Ramos (cell line): Measurements from ENCODE around the gene KCNK17.

Experiments used
- in situ Hi-C: fragments of 300-500 bp; cut with MboI; formaldehyde crosslinking; loops from one replicate; pipeline ENCODE4 v1.14.3; 2022; ENCODE audit warnings: low sequenced_read_pairs; ENCODE audit not compliant: unreplicated experiment

KCNK17 gene

DNA sequence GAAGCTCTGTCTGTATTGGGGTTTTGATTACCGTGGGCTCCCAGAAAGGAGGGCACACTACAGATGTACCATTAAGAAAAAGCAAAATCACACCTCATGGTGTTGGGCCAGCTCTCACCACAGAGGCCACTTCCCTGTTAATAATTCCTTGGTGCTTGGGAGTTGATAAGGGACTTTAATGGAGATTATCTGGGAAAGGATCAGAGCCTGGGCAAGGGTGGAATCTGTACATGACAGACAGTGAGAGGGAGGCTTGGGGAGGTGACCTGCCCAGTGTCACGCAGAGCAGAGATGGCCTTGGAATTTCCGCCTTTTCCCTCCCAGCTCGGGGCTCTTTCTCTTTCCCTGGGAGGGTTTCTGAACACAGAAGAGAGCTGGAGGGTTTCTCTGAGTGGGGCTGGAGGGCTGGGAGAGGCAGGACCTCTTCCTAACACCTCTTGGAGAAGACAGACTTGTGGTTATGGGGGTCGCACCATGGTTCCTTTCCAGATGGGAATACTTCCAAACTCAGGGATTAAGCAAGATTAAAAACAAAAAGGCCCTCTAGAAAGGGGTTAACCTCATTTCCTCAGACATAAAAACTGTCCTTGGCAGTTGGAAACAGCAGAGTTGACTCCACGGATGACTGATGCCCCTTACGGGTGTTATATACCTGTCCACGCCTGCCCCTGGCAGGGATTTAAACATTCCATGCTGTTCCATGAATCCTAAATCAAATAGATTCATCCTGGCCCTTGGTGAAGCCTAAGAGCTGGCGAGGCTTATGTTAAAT is 25.1 kb upstream of the KCNK17 start:
- in situ Hi-C loops: no loop called here

DNA sequence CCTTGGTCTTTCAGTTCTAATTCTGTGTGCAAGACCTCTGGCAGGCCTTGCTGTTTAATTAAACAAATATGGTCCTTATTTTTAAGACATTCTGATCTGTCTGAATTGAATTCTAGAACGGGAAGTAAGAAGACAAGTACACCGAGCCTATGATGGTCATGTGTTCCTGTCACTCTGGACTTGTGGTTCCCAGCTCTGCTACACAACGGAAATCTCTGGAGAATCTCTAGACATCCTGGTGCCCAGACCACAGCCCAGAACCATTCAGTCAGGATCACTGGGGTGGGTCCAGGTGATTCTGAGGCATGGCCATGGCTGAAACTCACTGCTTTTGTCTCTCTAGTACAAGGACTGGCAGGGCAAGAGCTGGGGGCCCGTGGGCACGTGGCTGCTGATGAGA is 24.2 kb upstream of the KCNK17 start:
- in situ Hi-C loops: no loop called here

DNA sequence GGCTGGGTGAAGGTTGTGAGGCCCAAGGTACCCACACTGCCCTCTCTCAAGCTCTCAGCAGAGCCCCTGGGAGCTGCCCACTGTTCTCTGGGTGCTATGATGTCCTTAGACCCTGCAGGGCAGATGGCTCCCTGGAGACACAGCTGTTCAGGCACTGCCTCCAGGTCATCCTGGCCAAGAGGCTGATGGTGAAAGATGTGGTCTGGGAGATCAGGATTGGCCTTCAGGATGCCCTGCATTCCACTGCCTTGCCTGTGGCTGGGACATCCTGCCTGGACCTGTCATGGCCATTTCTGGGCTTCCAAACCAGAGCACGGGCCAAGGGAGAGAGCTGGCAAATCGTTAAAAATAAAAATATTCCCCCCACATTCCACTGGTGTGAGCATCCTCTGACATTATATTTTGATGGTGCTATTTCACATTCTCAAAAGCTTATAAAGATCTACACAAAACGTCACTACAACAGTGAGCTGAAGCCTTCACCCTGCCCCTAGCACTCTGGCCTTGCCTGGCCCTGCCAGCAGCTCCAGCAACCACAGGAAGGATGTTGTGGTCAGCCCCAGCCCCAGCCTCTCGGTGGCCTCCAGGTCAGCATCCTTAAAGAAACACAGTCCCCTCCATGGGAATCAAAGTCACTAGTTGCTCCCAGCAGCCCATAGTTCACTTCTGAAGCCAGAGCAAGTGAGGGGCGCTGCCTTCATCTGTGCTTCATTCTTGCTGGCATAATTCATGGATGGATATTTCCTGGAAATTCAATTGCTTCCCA is 21.7 kb upstream of the KCNK17 start:
- in situ Hi-C loops: no loop called here

DNA sequence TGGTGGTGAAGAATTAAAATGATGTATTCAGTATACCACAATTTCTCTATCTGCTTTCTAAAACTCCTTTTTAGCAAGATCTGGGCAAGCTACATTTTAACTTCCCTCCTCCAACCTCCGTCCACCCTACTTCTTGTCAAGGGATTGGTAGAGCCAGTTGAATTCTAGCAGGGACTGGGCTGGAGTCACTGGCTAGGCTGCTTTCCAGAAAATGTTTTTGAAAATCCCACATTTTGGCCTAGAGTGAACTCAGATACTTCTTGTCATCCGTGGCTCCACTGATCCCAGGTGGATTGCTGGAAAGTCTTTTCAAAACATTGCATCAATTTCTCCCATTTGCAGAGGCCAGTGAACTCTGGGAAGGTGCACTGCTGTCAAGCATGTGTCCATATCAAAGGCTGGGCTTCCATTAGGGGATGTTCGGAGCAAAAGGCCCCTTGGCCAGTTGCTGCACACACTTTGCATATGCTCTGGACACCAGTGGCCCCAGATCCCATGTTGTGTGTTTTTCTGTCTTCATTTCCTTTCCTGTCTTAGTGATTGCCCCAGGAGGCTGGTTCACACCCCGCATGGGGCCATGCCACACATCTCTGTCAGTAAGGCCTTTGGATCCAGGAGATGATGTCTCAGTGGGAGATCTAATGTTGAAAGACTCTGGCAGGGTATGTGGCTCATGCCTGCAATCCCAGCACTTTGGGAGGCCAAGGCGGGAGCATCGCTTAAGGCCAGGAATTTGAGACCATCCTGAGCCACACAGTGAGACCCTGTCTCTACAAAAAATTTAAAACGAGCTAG is 19.6 kb upstream of the KCNK17 start:
- in situ Hi-C loops: no loop called here

DNA sequence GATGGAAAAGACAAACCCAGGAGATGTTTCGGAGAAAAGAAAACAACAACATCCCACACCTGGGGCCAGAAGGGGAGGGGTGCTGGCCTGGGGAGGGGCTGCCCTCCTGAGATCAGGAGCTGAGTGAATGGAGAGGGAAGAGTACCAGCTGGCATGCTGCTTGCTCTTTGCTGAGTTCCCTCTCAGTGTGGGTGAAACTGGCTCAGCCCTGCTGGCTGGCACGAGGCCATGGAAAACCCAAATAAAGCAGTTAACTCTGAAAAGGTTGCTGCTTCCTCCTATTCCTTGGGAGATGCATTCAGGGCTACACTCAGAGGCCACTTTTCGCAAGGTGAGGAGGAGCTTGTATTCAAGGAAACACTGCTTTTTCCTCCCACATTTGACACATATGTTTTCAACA is 16.3 kb upstream of the KCNK17 start:
- in situ Hi-C loops: no loop called here

DNA sequence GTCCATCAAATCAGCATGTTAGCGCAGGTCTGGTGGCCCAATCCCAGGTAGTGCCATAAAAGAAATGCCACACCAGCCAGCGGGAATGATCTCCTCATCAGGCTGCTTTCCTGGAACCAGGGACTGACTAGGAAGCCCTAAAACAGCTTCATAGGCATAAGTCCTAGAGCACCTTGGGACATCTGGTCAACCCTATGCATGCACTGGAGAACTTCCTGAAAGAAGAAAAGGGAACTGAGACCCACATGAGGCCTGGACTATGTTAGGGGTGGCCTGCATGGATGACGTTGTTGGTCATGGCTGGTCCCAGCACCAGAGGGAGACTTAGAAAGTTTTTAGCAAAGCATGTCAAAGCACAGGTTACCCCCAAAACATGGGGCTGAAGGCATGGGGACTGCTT is 15.8 kb upstream of the KCNK17 start:
- in situ Hi-C loops: no loop called here

DNA sequence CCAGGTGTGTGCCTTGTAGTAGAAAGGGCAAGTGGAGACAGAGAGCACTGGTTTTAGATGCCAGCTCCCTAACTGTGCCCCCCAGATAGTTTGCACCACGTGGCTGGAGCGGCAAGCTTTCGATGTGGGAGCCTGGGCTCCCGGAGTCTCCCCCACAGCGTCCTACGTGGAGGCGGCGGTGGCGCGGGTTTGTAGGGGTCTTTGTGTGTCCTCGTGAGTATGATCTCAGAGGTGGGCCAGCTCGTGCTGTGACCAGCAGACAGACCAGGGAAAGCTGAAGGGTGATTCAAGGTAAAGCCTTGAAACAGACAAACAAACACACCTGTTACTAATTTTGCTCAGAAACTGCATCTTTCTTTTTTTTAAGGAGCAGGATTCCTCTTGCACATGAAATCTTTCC is 13.8 kb upstream of the KCNK17 start:
- in situ Hi-C loops: no loop called here

DNA sequence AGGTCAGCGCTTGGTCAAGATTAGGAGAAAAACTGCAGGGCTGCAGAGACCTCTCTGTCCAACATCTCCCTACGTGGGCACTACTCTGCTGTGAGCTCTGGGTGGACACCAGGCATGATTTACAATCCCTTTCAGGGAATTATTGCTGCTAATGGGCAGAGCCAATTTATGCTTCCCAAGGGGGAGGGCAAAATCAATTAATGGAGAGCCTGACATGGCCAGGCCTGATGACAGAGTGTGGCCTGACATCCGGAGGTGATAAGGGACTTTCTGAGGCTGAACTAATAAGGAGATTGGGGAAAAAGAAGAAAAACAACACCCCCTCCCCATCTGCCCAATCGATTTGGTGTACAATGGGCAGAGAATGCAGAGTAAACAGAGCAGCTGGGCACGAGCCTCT is 13.3 kb upstream of the KCNK17 start:
- in situ Hi-C loops: no loop called here

DNA sequence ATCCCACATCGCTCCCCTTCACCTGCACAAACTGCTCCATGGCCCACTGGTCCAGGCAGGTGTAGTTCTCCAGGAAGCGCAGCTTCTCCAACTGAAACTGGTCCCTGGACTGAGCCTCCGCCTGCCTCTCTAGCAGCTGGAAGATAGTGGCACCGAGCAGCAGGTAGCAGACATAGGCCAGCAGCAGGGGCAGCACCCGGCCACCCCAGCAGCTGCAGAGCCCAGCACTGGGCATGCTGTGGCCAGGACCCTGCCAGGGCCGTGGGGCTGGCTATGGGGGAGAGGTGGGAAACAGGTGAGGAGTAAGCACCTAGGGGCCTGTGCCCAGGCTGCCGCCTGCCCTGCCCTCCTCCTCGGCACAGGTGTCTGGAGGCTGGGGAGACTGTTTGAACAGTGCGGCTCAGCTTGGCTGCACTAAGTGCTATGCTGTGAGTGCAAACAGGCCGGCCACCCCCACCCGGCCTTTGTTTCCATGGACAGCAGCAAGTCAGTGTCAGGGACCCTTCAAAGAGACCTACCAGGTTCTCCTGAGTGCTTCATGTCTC is 8.2 kb upstream of the KCNK17 start, which contains the start of gene KCNK16:
KCNK16 (minus strand) TSS at position 397 of the 545 bp plus-strand sequence; CDS start at position 235, 162 bp downstream.
- in situ Hi-C loops: no loop called here

DNA sequence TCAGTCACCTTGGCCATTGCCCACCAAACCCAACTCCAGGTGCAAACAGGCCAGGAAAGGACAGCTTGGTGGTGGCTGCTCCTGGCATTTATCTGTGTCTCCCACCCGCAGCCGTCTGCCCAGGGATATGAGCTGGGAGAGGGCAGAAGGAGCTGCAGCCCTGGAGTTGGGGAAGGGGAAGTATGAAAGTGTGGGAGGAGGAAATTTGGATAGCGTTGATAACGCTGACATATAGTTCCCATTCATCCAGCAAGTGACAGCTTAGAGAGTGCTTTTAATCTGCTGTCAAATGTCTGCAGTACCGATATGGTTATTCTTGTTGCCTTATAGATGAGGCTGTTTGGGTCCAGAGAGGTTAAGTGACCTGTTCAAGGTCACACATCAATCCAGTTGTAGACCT is 7.5 kb upstream of the KCNK17 start:
- in situ Hi-C loops: no loop called here

DNA sequence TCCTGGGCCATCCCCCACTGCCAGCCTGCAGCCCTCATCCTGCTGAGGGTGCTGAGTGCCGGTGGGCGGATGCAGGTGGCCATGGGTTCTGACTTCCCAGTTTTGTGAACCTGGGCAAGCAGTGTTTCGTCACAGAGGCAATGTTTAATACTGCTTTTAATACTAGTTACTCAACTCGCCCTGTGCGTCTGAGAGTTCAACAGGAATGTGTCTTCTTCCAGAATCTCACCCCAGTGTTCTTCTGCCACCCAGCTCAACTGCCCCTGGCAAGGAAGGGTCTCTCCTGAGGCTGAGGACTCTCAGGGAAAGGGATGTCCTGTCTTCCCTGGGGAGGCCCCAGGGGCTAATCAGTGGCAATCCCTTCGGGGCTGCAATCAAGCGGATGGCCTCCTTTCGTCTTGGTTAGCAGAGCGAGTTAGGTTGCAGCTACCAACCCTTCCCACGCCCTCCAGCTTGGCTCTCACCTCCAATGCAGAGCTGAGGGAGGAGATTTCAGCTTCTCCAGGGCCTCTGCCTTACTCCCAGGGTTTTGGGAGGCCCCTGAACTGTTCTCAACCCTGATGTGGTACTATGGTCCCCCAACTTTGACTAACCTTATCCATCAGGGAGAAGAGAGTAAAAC is 6.3 kb upstream of the KCNK17 start:
- in situ Hi-C loops: no loop called here

DNA sequence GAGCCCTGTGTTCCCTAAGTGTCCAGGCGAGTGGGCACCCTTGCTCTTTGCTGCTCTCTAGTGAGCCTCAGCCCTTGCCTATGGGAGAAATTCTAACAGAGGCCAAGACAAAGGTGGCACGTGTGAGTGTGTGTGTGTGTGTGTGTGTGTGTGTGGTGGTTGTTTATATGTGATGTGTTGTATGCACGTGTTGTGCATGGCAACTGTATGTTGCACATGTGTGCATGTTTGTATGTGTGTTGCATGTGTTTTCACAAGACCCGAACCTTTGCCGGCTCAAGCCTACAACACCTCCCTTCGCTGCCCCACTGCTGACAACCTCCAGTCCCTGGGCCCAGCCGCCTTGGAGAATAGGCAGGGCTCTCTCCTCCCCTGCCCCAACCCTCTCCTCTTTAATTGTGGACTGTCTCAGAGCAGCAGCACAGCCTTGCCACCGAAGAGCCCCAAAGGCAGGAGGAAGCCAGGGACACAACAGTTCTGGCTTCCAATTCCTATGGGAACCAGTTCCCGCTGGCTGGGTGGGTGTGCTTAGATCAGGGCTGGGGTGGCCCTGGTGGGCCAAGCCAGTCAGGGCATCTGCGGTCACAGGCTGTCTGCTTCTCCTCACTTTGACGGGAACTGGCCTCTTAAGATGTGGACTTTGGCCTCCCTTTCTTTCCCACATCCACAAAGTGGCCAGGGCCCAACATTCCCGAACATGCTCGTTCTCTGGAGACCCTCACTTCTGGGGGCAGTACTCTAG is 5.6 kb upstream of the KCNK17 start:
- in situ Hi-C loops: no loop called here

DNA sequence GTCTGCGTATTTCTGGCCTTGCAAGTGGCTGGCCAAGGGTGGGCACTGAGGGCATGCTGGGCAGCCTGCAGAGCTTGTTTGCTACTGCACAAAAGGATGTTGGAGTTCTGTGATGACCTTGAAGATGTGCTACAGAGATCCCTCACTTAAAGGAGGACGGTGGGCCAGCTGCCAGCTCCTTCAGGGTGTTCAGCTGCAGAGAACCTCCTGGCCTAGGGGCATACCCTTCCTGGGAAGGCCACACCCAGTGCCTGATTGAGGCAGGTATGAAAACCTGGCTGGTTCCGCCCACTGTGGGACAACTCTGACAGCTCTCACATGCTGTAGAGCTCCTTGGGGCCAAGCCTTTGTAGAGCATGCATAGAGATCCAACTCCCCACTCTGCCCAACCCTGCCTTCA is 3.0 kb upstream of the KCNK17 start:
- in situ Hi-C loops: no loop called here

DNA sequence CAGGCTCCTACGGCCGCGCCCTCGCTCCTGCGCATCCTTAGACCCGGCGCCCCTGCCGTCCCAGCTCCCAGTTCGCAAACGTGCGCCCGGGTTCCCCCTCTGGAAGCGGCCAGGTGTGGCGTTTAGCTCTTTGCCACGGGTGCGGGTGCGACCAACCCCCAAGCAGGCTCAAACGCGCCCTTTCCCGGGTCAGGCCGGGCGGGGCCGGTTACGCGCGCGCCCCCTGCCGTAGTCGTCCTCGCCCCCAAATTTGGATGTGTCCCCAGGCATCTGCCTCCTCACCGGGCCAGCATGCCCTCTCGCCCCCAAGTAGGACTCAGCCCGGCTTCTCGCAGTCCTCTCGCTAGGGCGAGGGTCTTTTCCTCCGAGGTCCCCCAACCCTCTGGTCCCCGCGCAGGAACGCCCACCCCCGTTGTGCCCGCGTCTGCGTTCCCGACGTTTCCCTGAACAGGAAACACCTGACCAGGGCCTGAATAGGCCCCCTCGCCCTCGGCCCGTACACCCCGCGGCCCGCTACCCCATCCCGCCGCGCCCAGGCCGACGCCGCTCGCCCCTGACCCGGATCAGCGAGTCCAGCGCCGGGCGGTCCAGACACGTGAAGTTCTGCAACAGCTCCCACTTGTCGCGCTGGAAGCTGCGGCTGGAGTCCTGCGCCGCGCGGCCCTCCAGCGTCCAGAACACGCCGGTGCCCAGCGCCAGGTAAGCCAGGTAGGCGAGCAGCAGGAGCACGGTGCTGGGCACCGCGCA is 520 bp downstream of the KCNK17 start:
- in situ Hi-C loops: no loop called here

DNA sequence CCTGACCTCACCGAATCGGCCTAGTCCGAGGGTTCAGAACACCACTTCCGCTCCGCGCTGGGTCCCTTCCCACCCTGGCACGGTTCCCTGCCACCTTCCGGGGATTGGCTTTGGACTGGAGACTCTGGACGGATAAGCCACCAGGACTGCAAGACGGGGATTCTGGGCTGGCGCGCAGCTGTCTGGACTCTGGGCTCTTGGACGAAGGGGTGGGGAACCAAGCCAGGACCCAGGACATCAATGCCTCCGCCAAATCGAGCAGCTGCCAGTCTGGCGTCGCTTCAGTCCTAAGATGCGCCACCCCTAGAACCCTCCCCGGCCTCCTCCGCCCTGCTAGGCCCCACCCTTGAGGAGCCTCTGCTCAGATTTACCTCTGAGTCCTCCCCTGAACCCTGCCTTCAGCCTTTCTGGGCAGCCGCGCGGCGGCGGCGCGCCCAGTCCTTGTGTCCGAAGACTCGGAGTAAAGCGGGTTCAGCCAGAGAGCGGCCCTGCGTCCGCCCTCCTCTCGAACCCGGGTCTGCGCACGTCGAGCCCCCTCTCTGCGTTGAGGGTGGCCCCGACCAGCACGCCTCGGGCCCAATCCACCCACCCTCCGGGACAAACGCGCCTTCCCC is 1.2 kb downstream of the KCNK17 start:
- in situ Hi-C loops: no loop called here

DNA sequence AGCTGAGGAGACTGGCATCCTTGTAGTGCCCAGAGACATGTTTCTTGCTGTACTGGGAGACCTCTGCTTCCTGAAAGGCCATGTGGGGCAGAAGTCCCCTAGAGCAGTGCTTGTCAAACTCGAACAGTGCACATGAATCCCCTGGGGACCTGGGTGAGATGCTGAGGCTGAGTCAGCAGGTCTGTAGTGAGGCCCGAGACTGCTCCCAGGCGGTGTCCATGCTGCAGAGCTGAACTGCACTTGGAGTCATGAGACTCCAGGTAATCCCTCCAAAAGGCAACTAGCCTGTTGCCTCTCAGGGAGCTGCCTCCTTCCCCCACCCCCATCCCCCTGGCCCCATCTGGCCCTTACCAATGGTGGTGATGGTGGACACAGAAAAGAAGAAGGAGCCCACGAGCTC is 3.7 kb downstream of the KCNK17 start:
- in situ Hi-C loops: no loop called here

DNA sequence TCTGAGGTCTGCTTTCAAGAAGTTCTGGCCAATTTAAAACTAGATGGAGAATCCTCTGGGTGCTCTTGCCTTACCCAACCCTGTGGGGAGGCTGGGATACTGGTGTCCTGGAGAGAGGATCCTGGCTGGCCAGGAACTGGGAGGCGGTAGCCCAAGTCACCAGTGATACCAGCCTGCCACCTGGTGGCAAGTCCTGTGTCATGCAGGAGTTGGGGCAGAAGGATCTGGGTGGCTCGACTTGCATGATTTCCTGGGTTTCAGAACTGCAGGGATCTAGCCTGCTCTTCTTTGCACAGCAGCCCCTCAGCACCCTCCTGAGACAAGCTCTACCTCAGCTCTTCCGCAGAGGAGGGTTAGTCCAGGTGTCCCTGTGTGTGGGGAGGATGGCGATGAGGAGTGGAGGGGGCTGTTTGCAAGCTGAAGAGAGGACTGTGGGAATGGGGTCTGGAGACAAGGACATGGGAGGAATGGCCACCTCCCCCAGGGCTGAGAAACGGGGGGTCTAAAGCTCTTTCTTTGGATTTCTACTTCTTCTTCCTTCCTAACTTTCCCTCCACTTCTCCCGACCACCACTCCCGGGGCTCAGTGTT is 4.2 kb downstream of the KCNK17 start:
- in situ Hi-C loops: loop anchor here (10.0 kb wide), 2 partner anchors 315 to 435 kb away; no protein-coding TSS in a partner anchor

DNA sequence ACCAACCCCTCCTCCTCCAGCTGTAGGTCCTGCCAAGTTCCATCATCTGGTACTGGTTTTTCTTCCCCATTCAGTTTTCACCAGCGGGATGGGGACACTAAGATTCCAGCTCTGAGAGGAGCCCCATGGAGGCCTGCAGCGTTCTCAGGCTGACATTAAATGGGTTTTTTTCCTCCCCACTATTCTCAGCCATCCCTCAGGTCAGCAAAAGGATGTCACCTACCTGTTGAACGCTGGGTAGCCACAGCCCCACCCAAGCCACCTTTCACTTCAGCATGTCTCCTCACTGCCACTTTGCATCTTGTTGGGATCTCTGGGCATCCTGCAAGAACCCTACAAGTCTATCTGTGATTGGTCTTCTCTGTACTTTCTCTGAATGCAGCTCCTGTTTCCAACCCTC is 6.8 kb downstream of the KCNK17 start:
- in situ Hi-C loops: loop anchor here (10.0 kb wide), 2 partner anchors 313 to 433 kb away; no protein-coding TSS in a partner anchor
